HEK293T (cell line): ENCODE results near the gene IL6R.

Source experiments
- ARNT ChIP-seq: fragments of 450-650 bp; IDR thresholded peaks from 2 replicates; pipeline ENCODE4 v1.6.1; 2017; ENCODE audit warnings: mild to moderate bottlenecking
- BHLHE40 ChIP-seq: fragments of 450-650 bp; IDR thresholded peaks from 2 replicates; pipeline ENCODE4 v1.6.1; 2016; ENCODE audit warnings: mild to moderate bottlenecking, moderate library complexity, borderline replicate concordance
- FOXK2 ChIP-seq: fragments of 450-650 bp; IDR thresholded peaks from 2 replicates; pipeline ENCODE4 v1.6.1; 2016; ENCODE audit warnings: mild to moderate bottlenecking
- FOXM1 ChIP-seq: fragments of 450-650 bp; IDR thresholded peaks from 2 replicates; pipeline ENCODE4 v1.6.1; 2017; ENCODE audit warnings: mild to moderate bottlenecking, borderline replicate concordance
- LEF1 ChIP-seq: fragments of 450-650 bp; IDR thresholded peaks from 2 replicates; pipeline ENCODE4 v1.6.1; 2017; ENCODE audit warnings: mild to moderate bottlenecking, borderline replicate concordance
- NFRKB ChIP-seq: fragments of 450-650 bp; IDR thresholded peaks from 2 replicates; pipeline ENCODE4 v1.6.1; 2016; ENCODE audit warnings: mild to moderate bottlenecking, moderate library complexity
- TARDBP ChIP-seq: fragments of 450-650 bp; IDR thresholded peaks from 2 replicates; pipeline ENCODE4 v1.6.1; 2016
- ZNF384 ChIP-seq: fragments of 450-650 bp; IDR thresholded peaks from 2 replicates; pipeline ENCODE4 v1.6.1; 2016

DNA sequence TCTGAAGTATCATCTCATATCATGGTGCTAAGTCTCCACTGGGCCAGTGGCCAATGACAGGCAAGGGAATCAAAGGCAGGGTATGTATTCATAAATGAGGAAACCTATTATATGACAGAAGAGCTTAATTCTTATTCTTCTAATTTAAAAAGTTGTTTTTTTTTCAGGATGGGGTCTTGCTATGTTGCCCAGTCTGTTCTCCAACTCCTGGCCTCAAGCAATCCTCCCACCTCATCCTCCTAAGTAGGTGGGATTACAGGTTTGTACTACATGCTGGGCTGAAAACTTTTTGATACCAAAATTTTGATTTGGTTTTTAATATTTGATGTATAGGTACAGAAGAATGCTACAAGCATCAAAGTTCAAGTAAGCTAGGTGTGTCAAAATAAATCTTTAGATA, 44.9 kb upstream of the IL6R start:
- TF ChIP-seq FOXK2 (no peak), ARNT (no peak), BHLHE40 (no peak), FOXM1 (no peak), ZNF384 (no peak), TARDBP (no peak), NFRKB (no peak), LEF1 (no peak)
